Neural cell (in vitro differentiated cells): Measurements from ENCODE around the gene RAC2.

Source experiments
- CTCF ChIP-seq: fragments of 450-650 bp; IDR thresholded peaks from 2 replicates; pipeline ENCODE4 v1.5.1; 2014; ENCODE audit warnings: antibody characterized with exemption, mild to moderate bottlenecking, moderate library complexity; ENCODE audit not compliant: poor library complexity, severe bottlenecking
- EP300 ChIP-seq: fragments of 450-650 bp; conservative IDR thresholded peaks from 2 replicates; pipeline ENCODE4 v1.6.1; 2014; ENCODE audit warnings: antibody characterized with exemption, mild to moderate bottlenecking, moderate library complexity; ENCODE audit not compliant: poor library complexity, severe bottlenecking
- EZH2 ChIP-seq: fragments of 200-600, 300-800 bp; shearing (Covaris generic), sonication (generic); IDR thresholded peaks from 2 replicates; pipeline ENCODE4 v1.6.1; 2014; ENCODE audit warnings: antibody characterized with exemption, low read length, borderline replicate concordance, mild to moderate bottlenecking; ENCODE audit not compliant: insufficient read depth, poor library complexity, severe bottlenecking
- POLR2AphosphoS5 ChIP-seq: IDR thresholded peaks from 2 replicates; pipeline ENCODE4 v1.6.1; 2012
- RAD21 ChIP-seq: fragments of 450-650 bp; conservative IDR thresholded peaks from 2 replicates; pipeline ENCODE4 v1.6.1; 2014; ENCODE audit warnings: antibody characterized with exemption, mild to moderate bottlenecking, moderate library complexity
- REST ChIP-seq: IDR thresholded peaks from 2 replicates; pipeline ENCODE4 v1.6.1; 2012; ENCODE audit warnings: borderline replicate concordance
- TAF1 ChIP-seq: IDR thresholded peaks from 2 replicates; pipeline ENCODE4 v1.6.1; 2012; ENCODE audit warnings: low read depth

GRCh38 chr22:37187552-37187890, 56.5 kb downstream of the RAC2 start:
- TF ChIP-seq REST (no peak), CTCF (no peak), POLR2AphosphoS5 (no peak), EP300 (no peak), EZH2 (no peak), TAF1 (no peak), RAD21 (no peak)
